Esophagus (tissue), 2 donors: ENCODE measurements around the gene CNDP2. TPM values are rescaled to one million over a fixed set of nuclear protein-coding genes. Genes with fewer than 3 reads are reported as not detected.
"Not testable (repeated sequence)": the region's sequence is repeated elsewhere in the genome, so short reads cannot be mapped to it uniquely, and the experiment has no call there.

Experiments
- H3K27ac ChIP-seq, 2 donors: one replicate each; pipeline ENCODE4 v1.5.1; 2013; ENCODE audit warnings: low read depth in 2 of 2, mild to moderate bottlenecking in 2 of 2, inconsistent platforms in 1 of 2, low read length in 1 of 2, moderate library complexity in 1 of 2
- H3K27me3 ChIP-seq, 2 donors: one replicate each; pipeline ENCODE4 v1.6.1; 2013; ENCODE audit warnings: low read length in 2 of 2, control low read depth in 1 of 2, mild to moderate bottlenecking in 1 of 2; ENCODE audit not compliant: insufficient read depth in 2 of 2, control insufficient read depth in 1 of 2
- H3K36me3 ChIP-seq, 2 donors: one replicate each; pipeline ENCODE4 v1.6.1; 2013; ENCODE audit warnings: low read length in 1 of 2; ENCODE audit not compliant: control insufficient read depth in 2 of 2, insufficient read depth in 2 of 2
- H3K4me1 ChIP-seq, 2 donors: one replicate each; pipeline ENCODE4 v1.6.1; 2013; ENCODE audit warnings: low read length in 1 of 2; ENCODE audit not compliant: control insufficient read depth in 2 of 2, insufficient read depth in 2 of 2
- H3K4me3 ChIP-seq, 2 donors: one replicate each; pipeline ENCODE4 v1.5.1; 2013; ENCODE audit warnings: low read length in 2 of 2, mild to moderate bottlenecking in 2 of 2, low read depth in 1 of 2, moderate library complexity in 1 of 2
- H3K9me3 ChIP-seq, 2 donors: one replicate each; pipeline ENCODE4 v1.6.1; 2013; ENCODE audit warnings: mild to moderate bottlenecking in 2 of 2, low read depth in 1 of 2, low read length in 1 of 2, moderate library complexity in 1 of 2; ENCODE audit not compliant: control insufficient read depth in 2 of 2, insufficient read depth in 1 of 2
- WGBS, 2 donors: extraction: QIAGEN DNeasy Blood & Tissue Kit; methylation state at CpG; one replicate each; pipeline ENCODE4 v1.1.7; 2013; 5-methylcytosine and 5-hydroxymethylcytosine counted together
- polyA plus RNA-seq, 2 donors: library from polyadenylated mRNA; stranded (reverse); fragments of 200-250 nt; gene quantifications; one replicate each; pipeline ENCODE4 v1.2.3, GENCODE V29; 2013
- donor health status: healthy with polysubstance abuse.
- donor health status: Bipolar disorder and iron deficiency.

Gene CNDP2
- polyA plus RNA-seq, 2 donors, result 42.5 to 60.0 TPM

DNA sequence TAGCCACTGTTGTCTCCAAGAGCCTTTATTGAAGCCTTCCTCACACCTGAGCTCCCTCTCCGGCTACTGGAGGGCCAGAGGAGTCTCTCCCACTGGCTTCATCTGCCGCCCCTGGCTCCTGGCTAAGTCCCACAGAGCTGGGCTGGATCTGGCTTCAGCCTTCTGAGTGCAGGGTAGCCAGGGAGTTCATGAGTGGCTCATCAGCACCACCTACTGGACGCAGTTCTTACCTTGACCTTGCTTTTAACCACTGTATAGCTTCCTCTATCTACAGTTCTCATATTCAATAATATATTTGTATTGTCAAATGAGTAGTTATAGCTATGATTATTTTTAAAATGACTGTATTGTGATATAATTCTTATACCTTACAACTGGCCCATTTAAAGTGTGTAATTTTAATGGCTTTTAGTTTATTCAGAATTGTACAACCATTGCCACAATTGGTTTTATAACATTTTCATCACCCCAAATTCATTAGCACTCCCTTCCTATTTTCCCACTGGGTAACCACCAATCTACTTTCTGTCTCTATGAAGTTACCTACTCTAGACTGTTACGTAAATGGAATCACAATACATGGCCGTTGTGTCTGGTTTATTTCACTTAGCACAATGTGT, 55.9 kb downstream of the CNDP2 start:
- WGBS, 2 donors, result 21 to 22% methylated on average over 5 of the region's 5 CpGs
- Histone ChIP-seq H3K27ac (no peak overlapping the region), H3K9me3 (peaks cover 4 to 5% of the 10 kb centered on the region in 2 donors)

DNA sequence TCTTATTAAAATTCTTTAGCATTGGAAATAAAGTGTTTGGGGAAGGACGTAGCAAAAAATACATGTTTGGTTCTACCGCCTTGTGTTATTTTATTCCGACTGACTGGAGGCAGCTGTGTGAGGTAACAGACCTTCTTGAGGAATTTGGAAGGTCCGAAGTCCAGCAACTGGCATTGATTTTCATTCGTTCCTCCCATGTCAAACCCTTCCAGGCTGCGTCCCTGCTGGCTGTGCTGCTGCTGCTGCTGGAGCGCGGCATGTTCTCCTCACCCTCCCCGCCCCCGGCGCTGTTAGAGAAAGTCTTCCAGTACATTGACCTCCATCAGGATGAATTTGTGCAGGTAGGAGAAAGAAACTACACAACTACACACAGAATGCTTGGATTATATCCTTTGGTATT, 60.0 kb downstream of the CNDP2 start:
- H3K36me3 ChIP-seq, result no peaks in the 10 kb centered on the region
- peaks cover 0 to 3% of the 10 kb centered on the region in 2 donors for H3K27me3 ChIP-seq
- no peak overlapping the region for H3K27ac ChIP-seq
- H3K4me3 ChIP-seq, result no peak overlapping the region
- WGBS, 2 donors, result 72 to 82% methylated on average over 11 of the region's 11 CpGs
- H3K9me3 ChIP-seq, result no peaks in the 10 kb centered on the region
- H3K4me1 ChIP-seq, result no peaks in the 10 kb centered on the region

More for the DNA sequence above, 55.9 kb downstream of the CNDP2 start:
- H3K4me1 ChIP-seq, result peaks cover 0 to 3% of the 10 kb centered on the region in 2 donors
- H3K36me3 ChIP-seq, result no peaks in the 10 kb centered on the region
- H3K4me3 ChIP-seq, result no peak overlapping the region
- H3K27me3 ChIP-seq, result peaks cover 0 to 3% of the 10 kb centered on the region in 2 donors

DNA sequence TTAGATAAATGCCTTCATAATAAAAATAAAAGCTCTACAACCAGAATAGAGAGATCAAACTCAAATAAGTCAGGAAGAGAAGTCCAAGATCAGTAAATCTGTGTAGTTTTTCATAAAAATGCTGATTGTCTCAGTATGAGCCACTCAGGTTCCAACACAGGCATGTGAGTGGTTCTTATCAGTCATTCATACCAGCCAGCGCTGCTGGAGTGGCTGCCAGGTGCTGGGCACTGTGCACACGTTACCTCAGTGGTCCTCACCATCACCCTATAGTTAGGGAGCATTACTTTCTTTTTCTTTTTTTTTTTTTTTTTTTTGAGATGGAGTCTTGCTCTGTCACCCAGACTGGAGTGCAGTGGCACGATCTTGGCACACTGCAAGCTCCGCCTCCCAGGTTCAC, 61.9 kb downstream of the CNDP2 start:
- H3K9me3 ChIP-seq, result no peaks in the 10 kb centered on the region
- no peak overlapping the region for H3K27ac ChIP-seq
- 79 to 87% methylated on average over 4 of the region's 4 CpGs for WGBS, 2 donors
- no peaks in the 10 kb centered on the region for H3K36me3 ChIP-seq
- H3K4me1 ChIP-seq, result no peaks in the 10 kb centered on the region
- no peak overlapping the region for H3K4me3 ChIP-seq
- H3K27me3 ChIP-seq, result peaks cover 0 to 3% of the 10 kb centered on the region in 2 donors

DNA sequence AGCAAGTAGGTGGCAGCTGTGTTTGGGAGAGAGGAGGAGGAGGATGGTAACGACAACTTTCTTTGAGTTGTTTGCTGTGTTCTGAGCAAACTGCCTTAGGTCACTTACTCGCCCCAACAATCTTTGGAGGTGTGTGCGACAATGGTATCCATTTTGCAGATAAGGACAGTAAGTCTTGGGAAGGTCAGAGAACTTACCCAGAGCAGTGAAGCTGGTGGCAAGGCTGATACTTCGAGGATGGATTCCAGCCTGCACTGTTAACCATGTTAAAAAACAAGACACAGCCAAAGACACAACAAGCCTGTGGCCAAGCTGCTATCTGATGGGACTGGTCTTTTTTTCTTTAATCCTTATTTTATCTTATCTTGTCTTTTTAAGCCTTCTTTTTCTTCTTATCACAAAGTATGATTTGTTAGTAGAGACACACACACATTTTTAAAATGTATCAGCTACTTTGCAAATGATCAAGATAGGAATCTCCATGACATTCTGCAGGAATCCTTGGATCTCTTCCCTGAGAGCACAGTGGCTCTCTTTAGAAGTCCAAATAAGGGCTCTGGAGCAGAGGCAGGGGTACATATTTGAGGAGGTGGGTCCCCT, 66.1 kb downstream of the CNDP2 start:
- Histone ChIP-seq H3K4me3 (no peak overlapping the region), H3K27ac (no peak overlapping the region), H3K9me3 (peaks cover 4 to 5% of the 10 kb centered on the region in 2 donors), H3K36me3 (no peaks in the 10 kb centered on the region), H3K4me1 (no peaks in the 10 kb centered on the region), H3K27me3 (no peaks in the 10 kb centered on the region)
- WGBS, 2 donors, result 70 to 71% methylated on average over 4 of the region's 4 CpGs

DNA sequence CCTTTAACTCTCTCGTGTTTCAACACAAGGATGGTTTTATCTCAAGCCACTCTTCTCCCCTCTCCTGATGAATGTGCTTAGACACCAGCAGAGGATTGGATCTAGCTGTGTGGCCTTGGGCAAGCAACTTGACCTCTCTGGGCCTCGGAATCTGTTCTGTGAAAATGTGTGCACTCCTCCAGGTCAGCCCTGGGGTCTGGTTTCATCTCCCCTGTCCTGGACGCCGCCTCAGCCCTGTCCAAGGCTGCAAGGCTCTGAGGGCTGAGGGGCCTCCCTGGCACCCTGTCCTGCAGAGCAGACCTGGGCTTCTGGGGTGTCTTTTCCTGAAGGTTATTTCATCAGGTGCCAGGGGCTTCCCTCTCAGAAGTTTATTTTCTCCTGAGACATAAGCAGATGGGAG, 66.6 kb downstream of the CNDP2 start:
- Histone ChIP-seq H3K27ac (no peak overlapping the region), H3K36me3 (no peaks in the 10 kb centered on the region), H3K4me3 (no peak overlapping the region), H3K4me1 (no peaks in the 10 kb centered on the region), H3K27me3 (no peaks in the 10 kb centered on the region), H3K9me3 (peaks cover 4 to 5% of the 10 kb centered on the region in 2 donors)
- WGBS, 2 donors, result 72 to 76% methylated on average over 4 of the region's 4 CpGs

DNA sequence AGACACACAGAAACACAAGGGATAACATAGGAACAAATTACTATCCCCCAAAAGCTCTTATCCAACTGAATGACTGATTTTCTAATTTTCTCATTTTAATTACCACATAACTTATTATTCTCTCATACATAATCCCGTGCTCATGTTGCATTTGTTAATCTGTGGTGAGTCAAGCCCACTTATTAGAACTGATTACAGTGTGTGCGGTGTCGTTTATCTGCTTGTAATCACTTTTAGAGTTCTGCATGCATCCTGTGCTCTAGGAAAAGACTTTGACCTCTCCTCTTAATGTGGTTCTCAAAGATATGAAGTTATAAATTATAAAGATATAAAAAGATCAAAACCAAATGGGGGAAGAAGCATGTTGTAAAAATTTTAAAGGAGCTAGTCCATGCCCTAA, 67.8 kb downstream of the CNDP2 start:
- Histone ChIP-seq H3K9me3 (peaks cover 4 to 5% of the 10 kb centered on the region in 2 donors), H3K4me3 (no peak overlapping the region), H3K4me1 (no peaks in the 10 kb centered on the region), H3K27ac (no peak overlapping the region), H3K27me3 (no peaks in the 10 kb centered on the region), H3K36me3 (no peaks in the 10 kb centered on the region)
- WGBS, 2 donors, result 58 to 66% methylated on average over 3 of the region's 3 CpGs

GRCh38 chr18:74565164-74565563, 69.0 kb downstream of the CNDP2 start:
- not testable (repeated sequence) for H3K9me3 ChIP-seq

GRCh38 chr18:74565993-74566392, 69.8 kb downstream of the CNDP2 start:
- H3K36me3 ChIP-seq, H3K4me1 ChIP-seq, H3K27me3 ChIP-seq, H3K27ac ChIP-seq, H3K4me3 ChIP-seq, H3K9me3 ChIP-seq: not testable (repeated sequence)
- 74 to 77% methylated on average over 3 of the region's 3 CpGs for WGBS, 2 donors

More at GRCh38 chr18:74565164-74565563, 69.0 kb downstream of the CNDP2 start:
- H3K36me3 ChIP-seq, H3K27ac ChIP-seq, H3K4me3 ChIP-seq, H3K4me1 ChIP-seq, H3K27me3 ChIP-seq: not testable (repeated sequence)
- WGBS, 2 donors, result 91 to 95% methylated on average over 1 of the region's 1 CpG

- Histone ChIP-seq H3K36me3 (no peaks in the 10 kb centered on the region), H3K27ac (no peak overlapping the region), H3K27me3 (no peaks in the 10 kb centered on the region), H3K9me3 (peaks cover 4 to 5% of the 10 kb centered on the region in 2 donors), H3K4me3 (no peak overlapping the region), H3K4me1 (no peaks in the 10 kb centered on the region)
- WGBS, 2 donors, result 62 to 66% methylated on average over 7 of the region's 7 CpGs
Measured at GRCh38 chr18:74567822-74568221, 71.7 kb downstream of the CNDP2 start.

DNA sequence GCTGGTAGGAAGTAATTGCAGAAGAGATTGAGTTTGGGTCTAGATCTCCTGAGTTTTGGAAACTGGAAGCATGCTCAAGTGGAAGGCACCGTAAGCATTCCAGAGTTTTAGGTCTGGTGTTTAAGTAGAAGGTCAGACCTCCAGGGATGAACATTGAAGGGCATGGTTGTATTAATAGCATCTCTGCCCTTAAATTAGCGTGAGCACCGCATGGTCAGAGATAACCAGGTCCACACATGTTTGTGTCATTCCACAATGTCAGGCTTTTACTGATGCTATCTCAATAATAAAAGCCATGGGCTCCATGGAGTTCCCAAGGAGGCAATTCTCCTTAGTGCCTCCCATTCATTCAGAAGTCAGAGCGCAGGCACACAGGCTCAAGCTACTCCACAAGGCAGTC, 73.2 kb downstream of the CNDP2 start:
- Histone ChIP-seq H3K9me3 (peaks cover 4 to 5% of the 10 kb centered on the region in 2 donors), H3K27ac (no peak overlapping the region), H3K4me1 (no peaks in the 10 kb centered on the region), H3K27me3 (no peaks in the 10 kb centered on the region), H3K4me3 (no peak overlapping the region), H3K36me3 (no peaks in the 10 kb centered on the region)
- WGBS, 2 donors, result 91 to 92% methylated on average over 4 of the region's 4 CpGs
